OCI-LY7 (cell line): ENCODE data around the gene CHRM5.

Experiments
- CTCF ChIP-seq: fragments of 200-600 bp; sonication (generic); conservative IDR thresholded peaks from 2 replicates; pipeline ENCODE4 v1.5.1; 2014; ENCODE audit warnings: mild to moderate bottlenecking, antibody characterized with exemption, low read length, moderate library complexity, mixed read lengths
- EZH2phosphoT487 ChIP-seq: fragments of 200-600 bp; sonication (generic); IDR thresholded peaks from 2 replicates; pipeline ENCODE4 v1.6.1; 2018; ENCODE audit warnings: low read depth, borderline replicate concordance, mild to moderate bottlenecking, mixed run types, antibody characterized with exemption, low read length, moderate library complexity, mixed read lengths

- no peak for TF ChIP-seq CTCF
- TF ChIP-seq EZH2phosphoT487, result no peak
These were observed 138.1 kb downstream of the CHRM5 start for GRCh38 chr15:34106423-34106822.
